Heart left ventricle (tissue), 16 donors: ENCODE data around the gene COL27A1. TPM values are rescaled to one million over a fixed set of nuclear protein-coding genes. Genes with fewer than 3 reads are reported as not detected.

Experiments
- ATAC-seq, 4 donors: fragments of 200-7000 bp; cut with Tn5 transposase; one replicate each; pipeline ENCODE4 v1.9.1; 2020 to 2022; ENCODE audit warnings: moderate library complexity in 4 of 4, mild to moderate bottlenecking in 3 of 4, moderate number of reproducible peaks in 1 of 4
- DNase-seq, 5 donors: peaks; one replicate each; pipeline ENCODE4 v3.0.0-alpha.2; 2020
- H3K27ac ChIP-seq, 12 donors: fragments of 200-600 bp; sonication (generic) in 4 of 12; one replicate each; pipeline versions ENCODE4 v1.5.0 to v1.8.0; 2016 to 2022; ENCODE audit warnings: mild to moderate bottlenecking in 2 of 12
- H3K27me3 ChIP-seq, 9 donors: fragments of 200-600 bp; sonication (generic) in 2 of 9; one replicate each; pipeline versions ENCODE4 v1.5.1 to v1.8.0; 2016 to 2022; ENCODE audit warnings: mild to moderate bottlenecking in 3 of 9
- H3K36me3 ChIP-seq, 9 donors: fragments of 200-600 bp; sonication (generic) in 2 of 9; one replicate each; pipeline versions ENCODE4 v1.5.0 to v1.8.0; 2018 to 2022; ENCODE audit warnings: mild to moderate bottlenecking in 2 of 9
- H3K4me1 ChIP-seq, 12 donors: fragments of 200-600 bp; sonication (generic) in 4 of 12; one replicate each; pipeline versions ENCODE4 v1.5.0 to v1.8.0; 2016 to 2022; ENCODE audit warnings: mild to moderate bottlenecking in 3 of 12
- H3K4me3 ChIP-seq, 12 donors: fragments of 200-600 bp; sonication (generic) in 4 of 12; one replicate each; pipeline versions ENCODE4 v1.5.0 to v1.8.0; 2017 to 2022; ENCODE audit warnings: mild to moderate bottlenecking in 9 of 12, moderate library complexity in 4 of 12
- H3K9me3 ChIP-seq, 12 donors: fragments of 200-600 bp; sonication (generic) in 4 of 12; one replicate each; pipeline versions ENCODE4 v1.5.0 to v1.8.0; 2016 to 2022; ENCODE audit warnings: mild to moderate bottlenecking in 1 of 12
- POLR2A ChIP-seq, 2 donors: fragments of 450-650 bp; IDR thresholded peaks; one replicate each; pipeline ENCODE4 v1.6.1; 2017; ENCODE audit warnings: antibody characterized with exemption in 2 of 2, mild to moderate bottlenecking in 2 of 2, moderate library complexity in 2 of 2
- WGBS, 4 donors: extraction: QIAGEN DNeasy Blood & Tissue Kit in 2 of 4; methylation state at CpG; one replicate each; pipeline versions ENCODE4 v1.1.5 to v1.1.7; 2013 to 2018; 5-methylcytosine and 5-hydroxymethylcytosine counted together
- intact Hi-C, 10 donors: fragments of 100-400 bp; cut with DNase I; formaldehyde crosslinking; loops; one replicate each; pipeline versions ENCODE4 v1.11.1 to v1.14.2; 2022
- polyA plus RNA-seq, 2 donors: library from polyadenylated mRNA; stranded (reverse); fragments of 200-250 nt; gene quantifications; one replicate each; pipeline ENCODE4 v1.2.3, GENCODE V29; 2013
- total RNA-seq, 9 donors: library from RNA; depleted of rRNA in 2 of 9; stranded (reverse); fragments of >200 nt in 2 of 9; fragmentation: NEBNext Ultra II Directional in 3 of 9; extraction: Animal tissue kit (Norgen Biotek cat#: 25700) in 3 of 9; gene quantifications; one replicate each; pipeline versions ENCODE4 v1.1.0 to v1.2.4, GENCODE V29; 2016 to 2023
- TF ChIP-seq, protein P1 (sequence below), 12 donors: fragments of 200-600 bp; sonication (generic) in 4 of 12; IDR thresholded peaks; one replicate each; pipeline versions ENCODE4 v1.5.0 to v1.8.0; 2018 to 2022; ENCODE audit warnings: antibody characterized with exemption in 12 of 12, mild to moderate bottlenecking in 5 of 12
- donor health status: ischemic (EF 13 %, LVEDD 7.1; RV severe dilation, severe dysfunction).
- donor health status: healthy with polysubstance abuse.
- donor health status: DM: no; HTN: yes; CAD: no.
- donor health status: DM: no; HTN: no; CAD: no.
- donor health status: ischemic (EF 25% LVEDD 6.9; RV normal size, moderate dysfunction).
- donor health status: ischemic (EF 25% LVEDD 5.7; RV mildly dilated, moderate dysfunction).
- donor health status: healthy.
- donor health status: DM: yes; HTN: yes; CAD: no.
- donor health status: ischemic (EF 35%, LVEDD 5.7; RV mildly dilated, moderate dysfunction).
- donor health status: nonischemic (EF 11% LVEDD 7.7; RV severe dilation, severe dysfunction).
- donor health status: DM: yes; HTN: yes; CAD: no.
- donor health status: PGD.
- donor health status: ischemic (EF 29% LVEDD 5.4; RV normal size, mild dysfunction).
- donor health status: nonischemic (EF 23%, LVEDD 6.1; RV moderate dilation, normal function).

COL27A1 gene
- total and polyA plus RNA-seq, 11 donors, result 2.3 to 14.2 (median 5.2) TPM

DNA sequence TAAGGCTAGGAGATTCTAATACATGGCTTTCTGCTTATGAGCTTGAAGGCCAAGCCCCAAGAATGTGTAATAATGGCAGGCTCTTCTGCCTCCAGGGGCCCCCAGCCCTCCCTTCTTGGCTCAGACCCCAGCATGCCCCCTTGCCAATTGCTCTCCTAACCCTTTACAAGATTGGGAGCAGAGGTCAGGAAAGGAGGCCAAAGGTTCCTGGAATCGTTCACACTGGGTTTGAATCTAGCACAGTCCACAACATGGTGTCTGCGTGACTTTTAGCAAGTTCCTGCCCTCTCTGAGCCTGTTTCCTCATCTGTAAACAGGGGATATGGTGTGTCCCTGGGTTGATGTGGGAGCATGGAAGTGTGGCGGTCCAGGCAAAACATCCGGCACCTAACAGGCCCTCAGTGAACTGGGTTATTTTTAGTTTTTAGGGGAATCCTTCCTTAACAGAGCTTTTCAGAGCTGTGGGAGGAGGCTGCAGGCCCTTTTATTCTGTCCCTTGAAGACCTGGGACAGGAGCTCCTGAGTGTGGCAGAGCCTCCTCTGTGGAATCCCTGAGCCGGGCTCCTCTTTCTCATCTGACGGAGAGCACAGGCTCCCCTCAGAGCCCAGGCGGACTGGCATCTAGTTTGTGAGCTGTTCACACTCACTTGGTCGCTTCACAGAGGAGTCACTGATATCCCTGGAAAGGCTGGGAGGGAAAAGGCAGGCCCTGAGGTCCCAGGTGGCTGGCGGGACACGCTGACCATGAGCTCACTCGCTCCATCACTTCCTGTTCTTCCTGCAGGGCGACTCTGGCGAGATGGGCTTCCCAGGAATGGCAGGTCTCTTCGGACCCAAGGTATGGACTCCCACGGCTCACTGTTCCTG, 144.2 kb downstream of the COL27A1 start:
- H3K27ac ChIP-seq, result no peak overlapping the region
- DNase-seq (peak in 2 of 5 donors; percentile 2 to 18), ATAC-seq (no peak)
- intact Hi-C loops, result loop anchor here in 3 of 10 donors (5.0 to 10.0 kb wide), 2 partner anchors 615 to 617 kb away; no protein-coding TSS in a partner anchor
- no peaks in the 10 kb centered on the region for H3K4me1 ChIP-seq
- no peak for TF ChIP-seq POLR2A (IDR thresholded peaks at IDR 0.05)
- TF ChIP-seq, protein P1, sequence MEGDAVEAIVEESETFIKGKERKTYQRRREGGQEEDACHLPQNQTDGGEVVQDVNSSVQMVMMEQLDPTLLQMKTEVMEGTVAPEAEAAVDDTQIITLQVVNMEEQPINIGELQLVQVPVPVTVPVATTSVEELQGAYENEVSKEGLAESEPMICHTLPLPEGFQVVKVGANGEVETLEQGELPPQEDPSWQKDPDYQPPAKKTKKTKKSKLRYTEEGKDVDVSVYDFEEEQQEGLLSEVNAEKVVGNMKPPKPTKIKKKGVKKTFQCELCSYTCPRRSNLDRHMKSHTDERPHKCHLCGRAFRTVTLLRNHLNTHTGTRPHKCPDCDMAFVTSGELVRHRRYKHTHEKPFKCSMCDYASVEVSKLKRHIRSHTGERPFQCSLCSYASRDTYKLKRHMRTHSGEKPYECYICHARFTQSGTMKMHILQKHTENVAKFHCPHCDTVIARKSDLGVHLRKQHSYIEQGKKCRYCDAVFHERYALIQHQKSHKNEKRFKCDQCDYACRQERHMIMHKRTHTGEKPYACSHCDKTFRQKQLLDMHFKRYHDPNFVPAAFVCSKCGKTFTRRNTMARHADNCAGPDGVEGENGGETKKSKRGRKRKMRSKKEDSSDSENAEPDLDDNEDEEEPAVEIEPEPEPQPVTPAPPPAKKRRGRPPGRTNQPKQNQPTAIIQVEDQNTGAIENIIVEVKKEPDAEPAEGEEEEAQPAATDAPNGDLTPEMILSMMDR (IDR thresholded peaks at IDR 0.05), result no peak
- 69 to 82% (median 76%) methylated on average over 13 to 15 of the region's 15 CpGs for WGBS, 4 donors
- H3K9me3 ChIP-seq, result peaks cover 0 to 16% (median 3%) of the 10 kb centered on the region in 12 donors
- H3K36me3 ChIP-seq, result peaks cover 0 to 42% (median 10%) of the 10 kb centered on the region in 9 donors
- no peak overlapping the region for H3K4me3 ChIP-seq
- no peaks in the 10 kb centered on the region for H3K27me3 ChIP-seq

- Histone ChIP-seq H3K36me3 (peaks cover 0 to 34% (median 5%) of the 10 kb centered on the region in 9 donors), H3K27me3 (no peaks in the 10 kb centered on the region), H3K4me3 (no peak overlapping the region), H3K27ac (no peak overlapping the region), H3K4me1 (peaks cover 0 to 1% (median 0%) of the 10 kb centered on the region in 12 donors), H3K9me3 (peaks cover 0 to 8% (median 0%) of the 10 kb centered on the region in 12 donors)
- intact Hi-C loops, result loop anchor here in 1 of 10 donors (5.0 kb wide), 1 partner anchor 618 kb away; no protein-coding TSS in a partner anchor
- TF ChIP-seq, protein P1 (IDR thresholded peaks at IDR 0.05), result no peak
- no peak for TF ChIP-seq POLR2A (IDR thresholded peaks at IDR 0.05)
- DNase-seq, result peak in 2 of 5 donors; percentile 3 to 9
- ATAC-seq, result no peak
- WGBS, 4 donors, result 90 to 97% (median 94%) methylated on average over 4 of the region's 4 CpGs
Observed at GRCh38 chr9:114300153-114300845, 145.0 kb downstream of the COL27A1 start.

GRCh38 chr9:114300846-114301797, 145.8 kb downstream of the COL27A1 start:
- ATAC-seq (no peak), DNase-seq (peak in 1 of 5 donors; percentile 16)
- Histone ChIP-seq H3K27me3 (no peaks in the 10 kb centered on the region), H3K4me1 (peaks cover 0 to 6% (median 2%) of the 10 kb centered on the region in 12 donors), H3K9me3 (peaks cover 0 to 4% (median 0%) of the 10 kb centered on the region in 12 donors), H3K27ac (no peak overlapping the region), H3K36me3 (peaks cover 0 to 28% (median 5%) of the 10 kb centered on the region in 9 donors), H3K4me3 (no peak overlapping the region)
- no peak for TF ChIP-seq POLR2A (IDR thresholded peaks at IDR 0.05)
- TF ChIP-seq, protein P1 (IDR thresholded peaks at IDR 0.05), result no peak
- intact Hi-C loops, result loop anchor here in 1 of 10 donors (5.0 kb wide), 1 partner anchor 619 kb away; no protein-coding TSS in a partner anchor
- WGBS, 4 donors, result 89 to 94% (median 94%) methylated on average over 24 to 31 of the region's 31 CpGs
